Epithelial cell of proximal tubule (primary cell): Measurements from ENCODE around the gene MRNIP. TPM values are rescaled to one million over a fixed set of nuclear protein-coding genes. Genes with fewer than 3 reads are reported as not detected.

Experiments
- DNase-seq: peaks from one replicate; pipeline ENCODE4 v3.0.0-alpha.2; 2011; ENCODE audit warnings: low read depth
- H3K4me3 ChIP-seq: 2 replicates; pipeline ENCODE4 v1.5.1; 2011; ENCODE audit warnings: low read depth, mild to moderate bottlenecking, low read length
- total RNA-seq: library from RNA; depleted of rRNA; stranded (reverse); fragments of >200 nt; gene quantifications from 2 replicates; pipeline ENCODE4 v1.2.3, GENCODE V29; 2015
- TF ChIP-seq, protein P1 (sequence below): conservative IDR thresholded peaks from 2 replicates; pipeline ENCODE4 v1.5.1; 2012; ENCODE audit warnings: low read depth, mild to moderate bottlenecking, low read length

Gene MRNIP
- total RNA-seq, 1 donor from 2014 or later: 22.1 TPM

DNA sequence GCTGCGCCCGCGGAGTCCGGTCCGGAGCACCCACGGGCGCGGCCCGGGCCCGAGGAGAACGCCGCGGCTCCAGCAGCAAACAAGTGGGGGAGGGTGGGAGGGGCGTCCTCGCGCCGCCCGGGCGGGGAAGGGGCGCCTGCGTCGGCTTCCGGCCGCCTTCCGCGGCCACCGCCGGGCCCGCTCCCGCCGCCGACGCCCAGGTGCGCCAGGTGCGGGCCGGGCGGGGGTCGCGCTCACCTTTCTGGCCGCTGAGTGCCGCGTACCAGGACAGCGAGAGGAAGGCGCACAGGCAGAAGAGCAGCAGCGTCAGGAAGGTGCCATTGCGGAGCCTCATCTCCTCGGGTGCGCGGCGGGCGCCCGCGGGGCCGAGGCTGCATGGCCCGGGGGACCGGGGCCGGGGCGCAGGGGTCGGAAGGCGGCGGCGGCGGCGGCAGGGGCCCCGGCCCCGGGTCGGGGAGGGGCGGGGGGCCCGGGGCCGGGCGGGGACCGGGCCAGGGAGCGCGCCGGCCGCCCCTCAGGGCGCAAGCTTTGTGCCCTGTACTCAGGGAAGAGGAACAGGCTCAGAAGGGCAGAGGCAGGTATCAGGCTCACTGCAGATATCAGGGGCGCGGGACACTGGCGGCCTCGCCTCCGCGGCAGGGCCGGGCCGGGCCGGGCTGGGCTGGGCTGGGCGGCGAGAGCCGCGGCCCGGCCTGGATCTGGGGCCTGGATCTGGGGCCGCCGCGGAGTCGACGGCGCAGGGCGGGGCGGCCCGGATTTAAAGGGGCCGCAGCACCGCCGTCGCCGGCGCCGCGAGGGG lies 52.2 kb downstream of the MRNIP start, which contains the start of gene MGAT4B:
Gene MGAT4B (minus strand): TSS at position 617 of the 799 bp plus-strand sequence. CDS start 283 bp downstream, at position 334.
- H3K4me3 ChIP-seq: peak within 1 kb of the TSS; percentile 73
- no peak for DNase-seq
- TF ChIP-seq, protein P1, sequence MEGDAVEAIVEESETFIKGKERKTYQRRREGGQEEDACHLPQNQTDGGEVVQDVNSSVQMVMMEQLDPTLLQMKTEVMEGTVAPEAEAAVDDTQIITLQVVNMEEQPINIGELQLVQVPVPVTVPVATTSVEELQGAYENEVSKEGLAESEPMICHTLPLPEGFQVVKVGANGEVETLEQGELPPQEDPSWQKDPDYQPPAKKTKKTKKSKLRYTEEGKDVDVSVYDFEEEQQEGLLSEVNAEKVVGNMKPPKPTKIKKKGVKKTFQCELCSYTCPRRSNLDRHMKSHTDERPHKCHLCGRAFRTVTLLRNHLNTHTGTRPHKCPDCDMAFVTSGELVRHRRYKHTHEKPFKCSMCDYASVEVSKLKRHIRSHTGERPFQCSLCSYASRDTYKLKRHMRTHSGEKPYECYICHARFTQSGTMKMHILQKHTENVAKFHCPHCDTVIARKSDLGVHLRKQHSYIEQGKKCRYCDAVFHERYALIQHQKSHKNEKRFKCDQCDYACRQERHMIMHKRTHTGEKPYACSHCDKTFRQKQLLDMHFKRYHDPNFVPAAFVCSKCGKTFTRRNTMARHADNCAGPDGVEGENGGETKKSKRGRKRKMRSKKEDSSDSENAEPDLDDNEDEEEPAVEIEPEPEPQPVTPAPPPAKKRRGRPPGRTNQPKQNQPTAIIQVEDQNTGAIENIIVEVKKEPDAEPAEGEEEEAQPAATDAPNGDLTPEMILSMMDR: no peak

DNA sequence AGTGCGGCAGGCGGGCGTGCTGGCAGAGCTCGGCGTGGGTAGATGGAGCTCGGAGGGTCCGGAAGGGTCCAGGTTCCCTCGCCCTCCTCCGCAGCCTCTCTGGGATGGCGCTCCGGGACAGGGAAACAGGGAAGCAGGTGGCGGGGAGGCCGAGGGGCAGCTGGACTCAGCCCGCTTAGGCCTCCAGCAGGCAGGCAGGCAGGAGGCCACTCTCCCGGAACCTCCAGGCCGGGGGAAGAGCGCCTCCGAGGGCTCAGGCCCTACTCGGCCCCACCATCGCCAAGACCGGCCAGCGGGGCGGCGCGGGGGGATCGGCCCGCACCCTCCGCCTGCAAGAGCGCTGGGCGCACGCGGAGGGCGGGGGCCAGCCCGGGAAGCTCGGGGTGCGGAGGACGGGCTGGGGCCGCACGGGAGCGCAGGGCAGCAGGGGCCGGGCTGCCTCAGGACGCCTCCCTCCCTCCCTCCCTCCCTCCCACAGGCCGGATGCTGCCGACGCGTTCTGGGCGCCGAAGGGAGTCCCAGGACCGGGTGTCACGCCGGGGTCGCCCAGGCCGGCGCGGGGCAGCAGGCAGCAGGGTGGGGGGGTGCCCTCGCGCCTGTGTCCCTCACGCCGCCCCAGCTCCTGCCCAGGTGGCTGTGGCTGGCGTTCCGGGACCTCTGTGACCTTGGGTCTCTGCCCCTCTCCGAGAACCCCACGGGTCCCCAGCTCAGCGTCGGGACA lies 52.9 kb downstream of the MRNIP start:
- peak overlapping the region; percentile 73 for H3K4me3 ChIP-seq
- TF ChIP-seq, protein P1: no peak
- no peak for DNase-seq

DNA sequence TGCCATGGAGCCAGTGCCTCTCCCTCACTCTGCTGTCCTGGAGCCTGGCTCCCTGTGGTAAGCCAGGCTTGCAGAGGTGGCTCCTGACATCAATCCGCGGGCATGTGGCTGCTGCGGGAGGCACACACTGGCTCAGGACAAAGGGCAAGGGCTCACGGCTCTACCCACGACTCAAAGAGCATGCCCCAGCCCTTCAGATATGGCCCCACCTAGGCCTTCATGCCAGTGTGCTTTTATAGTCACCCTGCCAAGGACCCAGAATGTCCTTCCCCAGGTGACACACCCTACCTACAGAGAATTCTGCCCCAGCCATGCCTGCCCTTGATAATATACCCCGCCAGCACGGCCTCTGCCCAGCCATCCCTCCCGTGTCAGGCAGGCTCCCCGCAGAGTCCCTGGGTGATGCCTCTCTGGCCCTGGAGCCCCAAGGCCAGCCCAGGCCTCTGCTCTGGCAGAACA lies 53.5 kb downstream of the MRNIP start:
- no peak for DNase-seq
- H3K4me3 ChIP-seq: peak overlapping the region; percentile 73
- TF ChIP-seq, protein P1: no peak

DNA sequence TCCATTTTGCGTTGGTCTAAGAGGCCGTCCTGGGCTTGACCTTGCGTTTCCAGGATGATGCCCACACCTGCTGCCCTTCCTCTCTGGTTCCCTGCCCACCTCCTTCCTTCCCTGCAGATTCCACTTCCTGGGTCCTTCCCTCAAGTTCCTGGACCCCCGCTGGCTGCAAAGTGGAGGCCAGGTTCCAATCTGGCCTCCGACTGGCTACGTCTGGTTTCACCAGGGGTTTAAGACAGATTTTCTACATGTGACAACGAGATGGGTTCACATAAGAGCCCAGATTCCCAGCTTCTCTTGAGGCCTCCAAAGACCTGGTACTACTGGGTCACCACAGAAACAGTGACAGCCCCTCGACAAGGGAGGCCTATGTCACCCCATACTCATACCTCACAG lies 54.1 kb downstream of the MRNIP start:
- no peak for DNase-seq
- peak overlapping the region; percentile 73 for H3K4me3 ChIP-seq
- TF ChIP-seq, protein P1: no peak

DNA sequence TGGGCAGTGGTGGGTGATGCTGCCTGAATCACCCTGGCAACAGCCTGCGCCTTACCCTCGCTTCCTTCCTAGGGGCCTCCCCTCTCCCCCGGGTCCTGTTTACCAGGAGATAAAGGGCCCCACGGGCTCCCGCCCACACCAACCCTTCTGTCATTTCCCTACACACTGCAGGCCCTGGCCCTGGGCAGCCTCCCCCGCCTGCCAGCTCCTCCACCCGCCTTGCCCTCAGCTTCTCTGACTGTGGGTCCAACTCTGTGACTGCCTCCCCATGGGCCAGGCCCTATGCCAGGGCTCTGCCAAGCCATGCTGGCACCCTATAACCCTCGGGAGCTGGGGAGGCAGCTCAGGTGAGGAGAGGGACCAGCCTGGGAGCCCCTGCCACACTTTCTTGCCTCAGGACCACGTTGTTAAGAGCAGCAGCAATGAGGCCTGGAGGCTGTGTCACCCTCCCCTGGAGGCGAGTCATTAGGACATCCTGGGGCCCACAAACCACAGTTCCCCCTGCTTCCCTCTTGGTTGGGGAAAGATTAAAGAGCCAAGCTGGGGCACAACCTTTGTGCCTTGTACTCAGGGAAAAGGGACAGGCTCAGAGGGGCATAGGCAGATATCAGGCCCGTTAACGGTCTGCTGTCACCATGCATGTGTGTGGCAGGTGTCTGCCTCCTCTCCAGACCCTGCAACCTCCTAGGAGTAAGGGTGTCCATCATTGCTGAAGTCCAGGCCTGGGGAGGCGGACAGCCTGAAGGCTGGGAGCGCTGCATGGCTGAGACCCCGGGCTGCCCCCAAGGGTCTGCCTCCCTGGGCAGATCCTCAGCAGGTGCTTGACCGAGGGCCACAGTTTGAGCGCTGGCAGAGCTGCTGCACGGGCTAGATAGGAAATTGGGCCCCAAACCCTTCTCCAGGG lies 54.7 kb downstream of the MRNIP start:
- H3K4me3 ChIP-seq: peak overlapping the region; percentile 73
- DNase-seq: no peak
- TF ChIP-seq, protein P1: no peak

DNA sequence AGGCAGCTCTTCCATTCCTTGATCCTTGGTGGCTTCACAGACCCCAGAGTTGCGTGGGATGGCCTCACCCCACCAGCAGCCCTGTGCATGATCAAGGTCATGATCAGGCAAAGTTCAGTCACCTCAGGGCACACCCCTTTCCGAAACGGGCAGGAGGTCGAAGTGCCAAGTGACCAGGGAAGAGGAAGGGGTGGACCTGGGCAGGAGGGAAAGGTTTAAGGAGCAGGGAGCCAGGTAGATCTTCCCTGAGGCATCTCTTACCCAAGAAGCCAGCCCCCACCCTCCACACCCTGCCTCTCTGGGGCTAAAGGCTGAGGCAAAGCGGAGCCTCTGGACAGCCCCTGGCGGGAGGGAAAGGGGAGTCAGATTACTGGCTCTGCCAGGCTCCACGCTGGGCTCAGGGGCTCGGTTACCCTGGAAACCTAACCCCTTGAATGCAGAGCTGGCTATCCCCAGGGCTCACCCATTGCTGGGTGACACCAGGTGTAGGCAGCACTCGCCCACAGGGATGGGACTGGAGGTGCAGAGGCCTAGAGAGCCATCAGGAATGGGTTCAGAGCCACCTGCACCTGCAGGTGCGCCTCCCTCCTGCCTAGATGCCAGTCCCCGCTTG lies 55.6 kb downstream of the MRNIP start:
- no peak overlapping the region for H3K4me3 ChIP-seq
- DNase-seq: no peak
- TF ChIP-seq, protein P1: no peak
